Neuronal stem cell (in vitro differentiated cells): ENCODE results near the gene AP1M2.
A peak's percentile ranks its signal among the peaks of the same experiment; 100 is the strongest.

Source experiments
- DNase-seq: peaks from one replicate; pipeline ENCODE4 v3.0.0-alpha.2; 2013; ENCODE audit warnings: low spot score
- H2AFZ ChIP-seq: one replicate; pipeline ENCODE4 v1.6.1; 2013; ENCODE audit warnings: mild to moderate bottlenecking, low read length, inconsistent platforms
- H2AK5ac ChIP-seq: 2 replicates; pipeline ENCODE4 v1.6.1; 2013; ENCODE audit warnings: low read depth, mild to moderate bottlenecking, inconsistent platforms, low read length, moderate library complexity, mixed read lengths
- H2BK120ac ChIP-seq: 2 replicates; pipeline ENCODE4 v1.6.1; 2013; ENCODE audit warnings: low read depth, mild to moderate bottlenecking, inconsistent platforms, low read length, moderate library complexity, mixed read lengths
- H2BK12ac ChIP-seq: one replicate; pipeline ENCODE4 v1.6.1; 2013; ENCODE audit warnings: low read length, inconsistent platforms
- H2BK15ac ChIP-seq: 2 replicates; pipeline ENCODE4 v1.6.1; 2013; ENCODE audit warnings: mild to moderate bottlenecking, low read length, inconsistent platforms, mixed read lengths
- H2BK5ac ChIP-seq: one replicate; pipeline ENCODE4 v1.6.1; 2013; ENCODE audit warnings: inconsistent platforms, mild to moderate bottlenecking, low read length, moderate library complexity
- H3K14ac ChIP-seq: one replicate; pipeline ENCODE4 v1.6.1; 2013; ENCODE audit warnings: low read length, inconsistent platforms
- H3K18ac ChIP-seq: 2 replicates; pipeline ENCODE4 v1.6.1; 2013; ENCODE audit warnings: low read length, inconsistent platforms
- H3K23ac ChIP-seq: 2 replicates; pipeline ENCODE4 v1.6.1; 2013; ENCODE audit warnings: low read depth, mild to moderate bottlenecking, mixed read lengths, low read length, inconsistent platforms; ENCODE audit not compliant: poor library complexity
- H3K27ac ChIP-seq: replicated peaks from 3 replicates; pipeline ENCODE4 v1.5.1; 2013; ENCODE audit warnings: low read length, inconsistent platforms
- H3K27me3 ChIP-seq, 3 experiments: 2 replicates each; pipeline ENCODE4 v1.6.1; 2013; ENCODE audit warnings: low read length in 3 of 3, mild to moderate bottlenecking in 2 of 3, inconsistent platforms in 1 of 3, low read depth in 1 of 3, mixed read lengths in 1 of 3, moderate library complexity in 1 of 3; ENCODE audit not compliant: control insufficient read depth in 3 of 3, insufficient read depth in 3 of 3
- H3K36me3 ChIP-seq, 2 donors: replicated peaks in 1 of 2; 2 replicates each; pipeline ENCODE4 v1.6.1; 2013; ENCODE audit warnings: low read length in 2 of 2; ENCODE audit not compliant: control insufficient read depth in 2 of 2, insufficient read depth in 2 of 2
- H3K4ac ChIP-seq: 2 replicates; pipeline ENCODE4 v1.6.1; 2013; ENCODE audit warnings: inconsistent platforms, mild to moderate bottlenecking, low read length, moderate library complexity
- H3K4me1 ChIP-seq, 2 donors: 1 replicate in 1 of 2; 2 replicates in 1 of 2; pipeline ENCODE4 v1.6.1; 2013; ENCODE audit warnings: low read length in 2 of 2, low read depth in 1 of 2; ENCODE audit not compliant: control insufficient read depth in 2 of 2, insufficient read depth in 1 of 2
- H3K4me2 ChIP-seq: one replicate; pipeline ENCODE4 v1.6.1; 2013; ENCODE audit warnings: mild to moderate bottlenecking, low read length, inconsistent platforms; ENCODE audit not compliant: insufficient read depth, poor library complexity, severe bottlenecking
- H3K4me3 ChIP-seq, 2 donors: 2 replicates each; pipeline ENCODE4 v1.5.1; 2013; ENCODE audit warnings: low read length in 2 of 2, mild to moderate bottlenecking in 2 of 2, inconsistent platforms in 1 of 2, moderate library complexity in 1 of 2
- H3K79me1 ChIP-seq: one replicate; pipeline ENCODE4 v1.6.1; 2013; ENCODE audit warnings: low read depth, mild to moderate bottlenecking, inconsistent platforms, low read length, moderate library complexity
- H3K9ac ChIP-seq: one replicate; pipeline ENCODE4 v1.6.1; 2013; ENCODE audit warnings: mild to moderate bottlenecking, low read depth, low read length, inconsistent platforms; ENCODE audit not compliant: poor library complexity
- H3K9me3 ChIP-seq, 2 donors: replicated peaks in 1 of 2; 2 replicates each; pipeline versions ENCODE3 to v1.6.1; 2013; ENCODE audit warnings: low read length in 2 of 2, mild to moderate bottlenecking in 2 of 2, inconsistent platforms in 1 of 2, low read depth in 1 of 2, mixed read lengths in 1 of 2, moderate library complexity in 1 of 2; ENCODE audit not compliant: control insufficient read depth in 2 of 2, insufficient read depth in 1 of 2
- H4K8ac ChIP-seq: one replicate; pipeline ENCODE4 v1.6.1; 2013; ENCODE audit warnings: low read depth, mild to moderate bottlenecking, inconsistent platforms, low read length, moderate library complexity
- H4K91ac ChIP-seq: one replicate; pipeline ENCODE4 v1.6.1; 2013; ENCODE audit warnings: low read length, low read depth, mild to moderate bottlenecking, inconsistent platforms; ENCODE audit not compliant: poor library complexity
- WGBS, 2 donors: extraction: QIAGEN DNeasy Blood & Tissue Kit; methylation state at CpG; one replicate each; pipeline ENCODE4 v1.1.7; 2013; ENCODE audit warnings: missing lambda C conversion rate in 2 of 2, mixed read lengths in 1 of 2; ENCODE audit not compliant: insufficient read length in 2 of 2, insufficient replicate concordance in 1 of 2; ENCODE audit errors: extremely low coverage in 2 of 2; 5-methylcytosine and 5-hydroxymethylcytosine counted together

Gene AP1M2

GRCh38 chr19:10621966-10622365 lies 34.9 kb upstream of the AP1M2 start:
- Histone ChIP-seq H3K4me3 (no peak overlapping the region), H2BK15ac (no peak overlapping the region), H2BK120ac (no peak overlapping the region), H3K36me3 (peaks cover 5 to 27% of the 10 kb centered on the region in 2 donors), H3K9ac (no peak overlapping the region), H4K8ac (no peak overlapping the region), H3K14ac (peak overlapping the region; percentile 47), H3K4me2 (no peak overlapping the region), H3K4me1 (peaks cover 5 to 9% of the 10 kb centered on the region in 2 donors), H3K23ac (no peak overlapping the region), H3K27me3 (no peaks in the 10 kb centered on the region), H3K79me1 (peaks cover 4% of the 10 kb centered on the region), H3K18ac (no peak overlapping the region), H2AFZ (no peak overlapping the region), H3K9me3 (peaks cover 0 to 2% of the 10 kb centered on the region in 2 donors), H2AK5ac (peak overlapping the region; percentile 14), H3K4ac (no peak overlapping the region), H2BK5ac (no peak overlapping the region), H4K91ac (no peak overlapping the region), H2BK12ac (peak overlapping the region; percentile 73), H3K27ac (no peak overlapping the region)
- no peak for DNase-seq
- no CpG with 5 or more reads among the region's 8 CpGs for WGBS, 2 donors

- Histone ChIP-seq H3K36me3 (peaks cover 5 to 16% of the 10 kb centered on the region in 2 donors), H3K4me3 (no peak overlapping the region), H2BK120ac (no peak overlapping the region), H3K4ac (no peak overlapping the region), H2BK15ac (no peak overlapping the region), H4K91ac (no peak overlapping the region), H3K79me1 (peaks cover 4% of the 10 kb centered on the region), H3K23ac (no peak overlapping the region), H3K4me1 (peaks cover 5 to 7% of the 10 kb centered on the region in 2 donors), H3K9ac (no peak overlapping the region), H3K27ac (no peak overlapping the region), H3K18ac (no peak overlapping the region), H3K9me3 (peaks cover 0 to 2% of the 10 kb centered on the region in 2 donors), H2BK12ac (no peak overlapping the region), H3K4me2 (no peak overlapping the region), H2AK5ac (no peak overlapping the region), H2AFZ (no peak overlapping the region), H3K27me3 (no peaks in the 10 kb centered on the region), H2BK5ac (no peak overlapping the region), H3K14ac (no peak overlapping the region), H4K8ac (no peak overlapping the region)
- no CpG with 5 or more reads among the region's 4 CpGs for whole genome bisulfite sequencing, 2 donors
- DNase-seq = no peak
Measured at GRCh38 chr19:10620786-10621185, 33.7 kb upstream of the AP1M2 start.

GRCh38 chr19:10618846-10619245 lies 31.7 kb upstream of the AP1M2 start:
- Histone ChIP-seq H3K18ac (no peak overlapping the region), H3K36me3 (peaks cover 5 to 27% of the 10 kb centered on the region in 2 donors), H3K4ac (no peak overlapping the region), H3K23ac (no peak overlapping the region), H3K27ac (no peak overlapping the region), H2AFZ (no peak overlapping the region), H3K4me3 (no peak overlapping the region), H3K4me2 (no peak overlapping the region), H3K14ac (no peak overlapping the region), H2BK5ac (no peak overlapping the region), H2BK15ac (no peak overlapping the region), H2AK5ac (no peak overlapping the region), H2BK120ac (no peak overlapping the region), H3K9me3 (peaks cover 0 to 2% of the 10 kb centered on the region in 2 donors), H3K27me3 (no peaks in the 10 kb centered on the region), H3K79me1 (peaks cover 4% of the 10 kb centered on the region), H3K9ac (no peak overlapping the region), H2BK12ac (no peak overlapping the region), H4K91ac (no peak overlapping the region), H3K4me1 (no peaks in the 10 kb centered on the region), H4K8ac (no peak overlapping the region)
- DNase-seq = no peak
- WGBS, 2 donors = no CpG with 5 or more reads among the region's 8 CpGs

GRCh38 chr19:10617409-10618121 lies 30.5 kb upstream of the AP1M2 start:
- H3K23ac ChIP-seq = no peak overlapping the region
- H3K18ac ChIP-seq = no peak overlapping the region
- H2BK120ac ChIP-seq = no peak overlapping the region
- no peak overlapping the region for H3K27ac ChIP-seq
- H2BK5ac ChIP-seq = no peak overlapping the region
- no peak overlapping the region for H3K9ac ChIP-seq
- H3K14ac ChIP-seq = no peak overlapping the region
- peaks cover 0 to 2% of the 10 kb centered on the region in 2 donors for H3K9me3 ChIP-seq
- no peak overlapping the region for H4K8ac ChIP-seq
- no peak overlapping the region for H2BK12ac ChIP-seq
- H4K91ac ChIP-seq = no peak overlapping the region
- peak overlapping the region; percentile 28 for H2AK5ac ChIP-seq
- H3K4ac ChIP-seq = no peak overlapping the region
- no peak overlapping the region for H3K4me3 ChIP-seq
- no peak overlapping the region for H2BK15ac ChIP-seq
- DNase-seq = no peak
- peaks cover 4% of the 10 kb centered on the region for H3K79me1 ChIP-seq
- H3K36me3 ChIP-seq = peaks cover 8 to 31% of the 10 kb centered on the region in 2 donors
- no peaks in the 10 kb centered on the region for H3K27me3 ChIP-seq
- H3K4me1 ChIP-seq = no peaks in the 10 kb centered on the region
- H2AFZ ChIP-seq = no peak overlapping the region
- no peak overlapping the region for H3K4me2 ChIP-seq
- WGBS, 2 donors = no CpG with 5 or more reads among the region's 15 CpGs
